Measurements from ENCODE around the gene ACACA.

ACACA gene

GRCh38 chr17:37247825-37248224 is 158.8 kb downstream of the ACACA start:
- Histone ChIP-seq H4K20me1 (ENCODE audit: control insufficient read depth, insufficient read depth, low read depth, low read length) (no peaks in the 10 kb centered on the region), H3K27ac (ENCODE audit: low read depth, low read length) (no peak overlapping the region), H3K27me3 (ENCODE audit: control insufficient read depth, low read length) (no peaks in the 10 kb centered on the region), H3K4me1 (ENCODE audit: control insufficient read depth, low read length) (no peaks in the 10 kb centered on the region), H3K4me2 (ENCODE audit: low read length) (no peak overlapping the region), H3K9me3 (ENCODE audit: control insufficient read depth, insufficient read depth, low read length) (no peaks in the 10 kb centered on the region), H3K9me2 (replicated peaks; ENCODE audit: control insufficient read depth, low read length) (no peaks in the 10 kb centered on the region), H3K36me3 (ENCODE audit: control insufficient read depth, low read length) (peaks cover 94% of the 10 kb centered on the region), H3F3A (ENCODE audit: control insufficient read depth, insufficient read depth) (no peaks in the 10 kb centered on the region), H3K4me3 (ENCODE audit: low read length) (no peak overlapping the region), H3K79me2 (ENCODE audit: control insufficient read depth, low read length) (no peaks in the 10 kb centered on the region)
- no peak for TF ChIP-seq CTCF (IDR thresholded peaks at IDR 0.05; ENCODE audit: low read depth, low read length, poor library complexity, severe bottlenecking)
- no peak for TF ChIP-seq EZH2phosphoT487 (IDR thresholded peaks at IDR 0.05; ENCODE audit: borderline replicate concordance, low read length)

- no peaks in the 10 kb centered on the region for H3K9me3 ChIP-seq (ENCODE audit: control insufficient read depth, insufficient read depth, low read length)
- no peak overlapping the region for H3K4me3 ChIP-seq (ENCODE audit: low read length)
- no peaks in the 10 kb centered on the region for H3K27me3 ChIP-seq (ENCODE audit: control insufficient read depth, low read length)
- no peak overlapping the region for H3K27ac ChIP-seq (ENCODE audit: low read depth, low read length)
- no peaks in the 10 kb centered on the region for H3K9me2 ChIP-seq (replicated peaks; ENCODE audit: control insufficient read depth, low read length)
- H3K79me2 ChIP-seq (ENCODE audit: control insufficient read depth, low read length), result no peaks in the 10 kb centered on the region
- H4K20me1 ChIP-seq (ENCODE audit: control insufficient read depth, insufficient read depth, low read depth, low read length), result no peaks in the 10 kb centered on the region
- no peak overlapping the region for H3K4me2 ChIP-seq (ENCODE audit: low read length)
- no peaks in the 10 kb centered on the region for H3K4me1 ChIP-seq (ENCODE audit: control insufficient read depth, low read length)
- peaks cover 90% of the 10 kb centered on the region for H3K36me3 ChIP-seq (ENCODE audit: control insufficient read depth, low read length)
- H3F3A ChIP-seq (ENCODE audit: control insufficient read depth, insufficient read depth), result no peaks in the 10 kb centered on the region
- TF ChIP-seq EZH2phosphoT487 (IDR thresholded peaks at IDR 0.05; ENCODE audit: borderline replicate concordance, low read length) (no peak), CTCF (IDR thresholded peaks at IDR 0.05; ENCODE audit: low read depth, low read length, poor library complexity, severe bottlenecking) (no peak)
These were observed 160.6 kb downstream of the ACACA start for GRCh38 chr17:37246085-37246484.

- no peaks in the 10 kb centered on the region for H3K27me3 ChIP-seq (ENCODE audit: control insufficient read depth, low read length)
- H3K4me2 ChIP-seq (ENCODE audit: low read length), result no peak overlapping the region
- H3K4me1 ChIP-seq (ENCODE audit: control insufficient read depth, low read length), result no peaks in the 10 kb centered on the region
- TF ChIP-seq CTCF (IDR thresholded peaks at IDR 0.05; ENCODE audit: low read depth, low read length, poor library complexity, severe bottlenecking) (no peak), EZH2phosphoT487 (IDR thresholded peaks at IDR 0.05; ENCODE audit: borderline replicate concordance, low read length) (no peak)
- no peaks in the 10 kb centered on the region for H3K9me3 ChIP-seq (ENCODE audit: control insufficient read depth, insufficient read depth, low read length)
- H3F3A ChIP-seq (ENCODE audit: control insufficient read depth, insufficient read depth), result peaks cover 8% of the 10 kb centered on the region; the same call in 1 of the 2 replicates
- H4K20me1 ChIP-seq (ENCODE audit: control insufficient read depth, insufficient read depth, low read depth, low read length), result no peaks in the 10 kb centered on the region
- no peak overlapping the region for H3K27ac ChIP-seq (ENCODE audit: low read depth, low read length)
- H3K4me3 ChIP-seq (ENCODE audit: low read length), result no peak overlapping the region
- H3K79me2 ChIP-seq (ENCODE audit: control insufficient read depth, low read length), result no peaks in the 10 kb centered on the region
- H3K36me3 ChIP-seq (ENCODE audit: control insufficient read depth, low read length), result peaks cover 89% of the 10 kb centered on the region
- H3K9me2 ChIP-seq (replicated peaks; ENCODE audit: control insufficient read depth, low read length), result no peaks in the 10 kb centered on the region
These were observed 166.3 kb downstream of the ACACA start for GRCh38 chr17:37240381-37240780.

All from DOHH2 (cell line).